Keratinocyte (primary cell): ENCODE data around the gene WDR44. TPM values are rescaled to one million over a fixed set of nuclear protein-coding genes. Genes with fewer than 3 reads are reported as not detected.

Experiments
- DNase-seq: peaks from one replicate; pipeline ENCODE4 v3.0.0-alpha.2; 2011; ENCODE audit warnings: low read depth, missing footprints, low spot score
- FAIRE-seq: peaks from 2 replicates; lab custom pipeline; 2011; peaks lifted over from hg19 to GRCh38; lab: Jason Lieb, UNC
- H2AFZ ChIP-seq: 2 replicates; pipeline ENCODE4 v1.6.0; 2012; ENCODE audit warnings: low read length, control low read depth, inconsistent platforms; ENCODE audit not compliant: control insufficient read depth
- H3K27ac ChIP-seq: 2 replicates; pipeline ENCODE4 v1.5.1; 2011; ENCODE audit warnings: low read length; ENCODE audit not compliant: control insufficient read depth, insufficient read depth
- H3K27me3 ChIP-seq: 3 replicates; pipeline ENCODE4 v1.6.0; 2011; ENCODE audit warnings: low read length; ENCODE audit not compliant: control insufficient read depth, insufficient read depth; ENCODE audit errors: extremely low read depth
- H3K36me3 ChIP-seq, 2 experiments: 2 replicates in 1 of 2; 3 replicates in 1 of 2; pipeline ENCODE4 v1.5.1; 2011; ENCODE audit warnings: low read length in 2 of 2, mild to moderate bottlenecking in 1 of 2; ENCODE audit not compliant: control insufficient read depth in 2 of 2, insufficient read depth in 2 of 2; ENCODE audit errors: extremely low read depth in 1 of 2
- H3K4me1 ChIP-seq: 3 replicates; pipeline ENCODE4 v1.5.1; 2011; ENCODE audit warnings: low read length; ENCODE audit not compliant: control insufficient read depth, insufficient read depth; ENCODE audit errors: extremely low read depth
- H3K4me2 ChIP-seq: 3 replicates; pipeline ENCODE4 v1.6.0; 2011; ENCODE audit warnings: low read depth, low read length; ENCODE audit not compliant: control insufficient read depth, insufficient read depth; ENCODE audit errors: extremely low read depth
- H3K4me3 ChIP-seq, 3 experiments: fragments of 200-600 bp in 1 of 3; sonication (generic) in 1 of 3; 2 replicates in 2 of 3; 3 replicates in 1 of 3; pipeline ENCODE4 v1.5.1; 2011 to 2016; ENCODE audit warnings: low read length in 3 of 3, mild to moderate bottlenecking in 3 of 3, control low read depth in 2 of 3, inconsistent platforms in 1 of 3, low read depth in 1 of 3, mixed read lengths in 1 of 3, mixed run types in 1 of 3, moderate library complexity in 1 of 3; ENCODE audit not compliant: control insufficient read depth in 2 of 3, insufficient read depth in 2 of 3; ENCODE audit errors: extremely low read depth in 1 of 3
- H3K79me2 ChIP-seq: 2 replicates; pipeline ENCODE4 v1.6.0; 2012; ENCODE audit warnings: low read length; ENCODE audit not compliant: control insufficient read depth, insufficient read depth
- H3K9ac ChIP-seq: 3 replicates; pipeline ENCODE4 v1.6.0; 2011; ENCODE audit warnings: low read length; ENCODE audit not compliant: control insufficient read depth, insufficient read depth; ENCODE audit errors: extremely low read depth
- H3K9me1 ChIP-seq: 3 replicates; pipeline ENCODE4 v1.6.0; 2011; ENCODE audit warnings: low read length; ENCODE audit not compliant: control insufficient read depth, insufficient read depth; ENCODE audit errors: extremely low read depth
- H3K9me3 ChIP-seq: 2 replicates; pipeline ENCODE4 v1.5.1; 2012; ENCODE audit warnings: low read depth, low read length; ENCODE audit not compliant: control insufficient read depth
- H4K20me1 ChIP-seq: 3 replicates; pipeline ENCODE4 v1.6.0; 2011; ENCODE audit warnings: low read length; ENCODE audit not compliant: control insufficient read depth, insufficient read depth; ENCODE audit errors: extremely low read depth
- EZH2 ChIP-seq: IDR thresholded peaks from one replicate; pipeline ENCODE4 v1.6.1; 2012; ENCODE audit warnings: inconsistent platforms, mild to moderate bottlenecking, low read length, moderate library complexity
- dilution Hi-C: fragments of 300-500 bp; cut with MboI; formaldehyde crosslinking; loops from one replicate; pipeline ENCODE4 v1.7.0; 2020; ENCODE audit warnings: low sequenced_read_pairs; ENCODE audit not compliant: extremely low pct_ligation_motif_present
- polyA plus RNA-seq, 5 experiments: library from polyadenylated mRNA; depleted of rRNA in 3 of 5; stranded (reverse) in 3 of 5; stranded (forward) in 1 of 5; unstranded in 1 of 5; fragments of >200 nt; gene quantifications; 1 replicate in 1 of 5; 2 replicates in 3 of 5; 3 replicates in 1 of 5; pipeline versions ENCODE4 v1.2.1 to v1.2.3, GENCODE V29; 2011 to 2012; ENCODE audit warnings: missing spikeins in 2 of 5, low read depth in 1 of 5, low replicate concordance in 1 of 5
- small RNA-seq, 3 experiments: library from RNA; depleted of rRNA; stranded (forward); fragments of <200 nt; gene quantifications; one replicate each; pipeline ENCODE3, GENCODE V24; 2012; ENCODE audit warnings: low read depth in 3 of 3, low replicate concordance in 1 of 3; ENCODE audit not compliant: insufficient read length in 3 of 3
- TF ChIP-seq, protein P1 (sequence below), 3 experiments: IDR thresholded peaks in 1 of 3; conservative IDR thresholded peaks in 1 of 3; optimal IDR thresholded peaks in 1 of 3; 2 replicates in 2 of 3; 3 replicates in 1 of 3; pipeline versions ENCODE3 to v1.5.1; 2011; ENCODE audit warnings: low read length in 3 of 3, mild to moderate bottlenecking in 3 of 3, moderate library complexity in 2 of 3, control low read depth in 1 of 3, inconsistent platforms in 1 of 3; ENCODE audit not compliant: insufficient read depth in 2 of 3; ENCODE audit errors: extremely low read depth in 1 of 3

Gene WDR44
- polyA plus RNA-seq, 1 donor (not counting 4 experiments of a cell fraction or from before 2014, with no cell fraction given), result 22.9 TPM

DNA sequence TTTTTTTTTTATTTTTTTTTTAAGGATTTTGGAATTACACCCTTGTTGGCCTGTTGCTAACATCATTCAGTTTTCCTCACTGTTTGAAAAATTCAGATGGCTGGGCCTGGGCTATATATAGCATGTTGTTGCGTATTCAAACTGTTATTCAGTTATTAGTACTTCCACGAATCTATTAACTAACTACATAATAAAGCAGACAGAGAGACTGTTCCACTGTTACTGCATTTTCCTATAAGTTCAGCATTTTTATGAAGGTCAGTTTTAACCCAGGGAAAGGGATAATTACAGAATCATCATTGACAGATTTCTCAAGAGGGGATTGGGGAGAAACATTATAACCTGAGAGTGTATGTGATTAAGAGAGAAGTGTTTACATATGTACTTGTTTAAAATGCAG, 152.8 kb downstream of the WDR44 start:
- H3K9me3 ChIP-seq, result no peaks in the 10 kb centered on the region
- no peaks in the 10 kb centered on the region for H3K79me2 ChIP-seq
- H3K4me3 ChIP-seq, result no peak overlapping the region
- no peaks in the 10 kb centered on the region for H3K27me3 ChIP-seq
- dilution Hi-C loops, result no loop called here
- no peak overlapping the region for H3K4me2 ChIP-seq
- FAIRE-seq, result no peak
- H3K4me1 ChIP-seq, result no peaks in the 10 kb centered on the region
- no peaks in the 10 kb centered on the region for H4K20me1 ChIP-seq
- no peaks in the 10 kb centered on the region for H3K36me3 ChIP-seq
- no peak for TF ChIP-seq EZH2
- TF ChIP-seq, protein P1, sequence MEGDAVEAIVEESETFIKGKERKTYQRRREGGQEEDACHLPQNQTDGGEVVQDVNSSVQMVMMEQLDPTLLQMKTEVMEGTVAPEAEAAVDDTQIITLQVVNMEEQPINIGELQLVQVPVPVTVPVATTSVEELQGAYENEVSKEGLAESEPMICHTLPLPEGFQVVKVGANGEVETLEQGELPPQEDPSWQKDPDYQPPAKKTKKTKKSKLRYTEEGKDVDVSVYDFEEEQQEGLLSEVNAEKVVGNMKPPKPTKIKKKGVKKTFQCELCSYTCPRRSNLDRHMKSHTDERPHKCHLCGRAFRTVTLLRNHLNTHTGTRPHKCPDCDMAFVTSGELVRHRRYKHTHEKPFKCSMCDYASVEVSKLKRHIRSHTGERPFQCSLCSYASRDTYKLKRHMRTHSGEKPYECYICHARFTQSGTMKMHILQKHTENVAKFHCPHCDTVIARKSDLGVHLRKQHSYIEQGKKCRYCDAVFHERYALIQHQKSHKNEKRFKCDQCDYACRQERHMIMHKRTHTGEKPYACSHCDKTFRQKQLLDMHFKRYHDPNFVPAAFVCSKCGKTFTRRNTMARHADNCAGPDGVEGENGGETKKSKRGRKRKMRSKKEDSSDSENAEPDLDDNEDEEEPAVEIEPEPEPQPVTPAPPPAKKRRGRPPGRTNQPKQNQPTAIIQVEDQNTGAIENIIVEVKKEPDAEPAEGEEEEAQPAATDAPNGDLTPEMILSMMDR (optimal IDR thresholded peaks at IDR 0.05 in 1 of 3, IDR thresholded peaks at IDR 0.05 in 1 of 3, conservative IDR thresholded peaks at IDR 0.05 in 1 of 3; ENCODE audit: extremely low read depth in 1 of 3, insufficient read depth in 2 of 3, low read length in 3 of 3), result no peak
- no peak for DNase-seq
- no peaks in the 10 kb centered on the region for H3K9me1 ChIP-seq
- H3K27ac ChIP-seq, result no peak overlapping the region
- no peak overlapping the region for H2AFZ ChIP-seq
- H3K9ac ChIP-seq, result no peak overlapping the region

DNA sequence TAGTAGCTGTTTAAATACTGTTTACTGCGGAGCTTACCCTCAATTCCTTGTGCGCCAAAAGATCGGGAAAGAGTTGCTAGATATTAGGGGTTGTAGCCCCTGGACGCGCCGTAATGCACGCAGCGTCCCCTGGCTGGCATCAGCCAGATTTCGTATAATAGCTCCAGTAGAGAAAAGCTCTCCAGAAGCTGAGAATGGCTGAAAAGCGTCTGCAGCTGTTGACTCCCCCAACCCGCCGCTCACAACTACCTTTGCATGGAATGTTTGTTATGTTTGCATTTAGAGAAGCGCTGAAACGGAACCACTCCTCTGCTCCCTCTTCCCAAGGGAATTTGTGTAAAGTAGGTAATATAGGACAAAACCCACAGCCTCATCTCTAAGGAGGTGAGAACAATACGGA, 153.4 kb downstream of the WDR44 start:
- H3K4me1 ChIP-seq, result no peaks in the 10 kb centered on the region
- no peak overlapping the region for H3K4me3 ChIP-seq
- H3K9ac ChIP-seq, result no peak overlapping the region
- no peak overlapping the region for H3K27ac ChIP-seq
- H3K36me3 ChIP-seq, result no peaks in the 10 kb centered on the region
- dilution Hi-C loops, result no loop called here
- H3K79me2 ChIP-seq, result no peaks in the 10 kb centered on the region
- no peaks in the 10 kb centered on the region for H4K20me1 ChIP-seq
- no peaks in the 10 kb centered on the region for H3K9me1 ChIP-seq
- DNase-seq (no peak), FAIRE-seq (no peak)
- no peak overlapping the region for H3K4me2 ChIP-seq
- H2AFZ ChIP-seq, result no peak overlapping the region
- no peaks in the 10 kb centered on the region for H3K27me3 ChIP-seq
- no peak for TF ChIP-seq EZH2
- TF ChIP-seq, protein P1 (optimal IDR thresholded peaks at IDR 0.05 in 1 of 3, IDR thresholded peaks at IDR 0.05 in 1 of 3, conservative IDR thresholded peaks at IDR 0.05 in 1 of 3; ENCODE audit: extremely low read depth in 1 of 3, insufficient read depth in 2 of 3, low read length in 3 of 3), result no peak
- no peaks in the 10 kb centered on the region for H3K9me3 ChIP-seq

Small RNAs within 50 kb of the gene (small RNA-seq; reads per million reads assigned to genes)
- gene MIR1277, result 0.27 to 68.7 (median 18.3) reads per million in 3 experiments

Other genes with a start within 250 kb of the WDR44 start
- gene KLHL13, start 229.3 kb upstream of the WDR44 start, polyA plus RNA-seq, result 2.7 to 5.9 TPM (median 4.9 TPM) in 3 replicates
- gene DOCK11, start 149.7 kb downstream of the WDR44 start, polyA plus RNA-seq, result 2.8 to 4.6 TPM (median 3.0 TPM) in 3 replicates